GM18498 (cell line): ENCODE results near the gene PPY.
"Not testable (repeated sequence)": the region's sequence is repeated elsewhere in the genome, so short reads cannot be mapped to it uniquely, and the experiment has no call there.

Source experiments
- ATAC-seq: cut with Tn5 transposase; IDR thresholded peaks from one replicate; pipeline ENCODE4 v1.9.1; 2021; ENCODE audit warnings: mild to moderate bottlenecking, moderate library complexity; ENCODE audit not compliant: unreplicated experiment

PPY gene

GRCh38 chr17:43906951-43907424, 35.3 kb downstream of the PPY start:
- no peak for ATAC-seq

DNA sequence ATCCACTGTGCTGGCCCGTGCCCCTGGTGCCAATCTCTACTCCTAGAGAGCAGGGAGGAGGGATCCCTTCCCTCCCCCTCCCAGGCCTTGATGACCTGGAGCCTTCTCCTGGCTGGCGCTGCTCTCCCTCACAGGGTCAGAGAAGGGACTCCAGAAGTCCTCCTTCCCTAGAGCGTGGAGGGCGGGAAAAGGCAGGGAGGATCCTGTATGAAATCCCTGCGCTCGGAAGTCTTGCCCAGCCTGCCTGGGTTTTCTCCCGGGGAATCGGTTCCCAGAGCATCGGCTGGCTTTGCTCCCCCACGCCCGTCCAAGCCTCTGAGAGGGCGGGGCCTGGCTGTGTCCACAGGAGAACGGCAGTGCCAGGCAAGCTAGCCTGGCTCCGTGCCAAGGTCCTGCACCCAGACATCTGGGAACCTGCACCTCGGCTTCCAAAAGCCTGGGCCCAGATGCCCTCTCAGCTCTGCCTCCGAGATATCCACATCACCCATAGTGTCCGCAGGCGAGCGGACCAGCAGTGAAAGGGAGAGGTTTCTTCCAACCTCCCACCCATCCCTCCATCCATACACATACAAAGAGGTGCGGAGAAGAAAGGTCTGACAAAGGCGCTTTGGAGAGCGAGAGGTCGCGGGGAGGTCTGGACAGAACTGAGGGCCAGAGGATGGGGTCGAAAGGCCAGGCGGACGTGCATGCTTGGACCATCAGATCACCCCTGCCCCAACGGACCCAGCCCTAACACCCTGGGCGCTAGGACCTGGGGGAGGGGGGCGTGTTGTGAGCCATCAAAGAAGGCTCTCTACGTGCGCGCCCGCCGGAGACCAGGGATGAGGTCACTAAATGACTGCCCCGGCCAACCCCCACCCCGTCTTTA, 36.1 kb downstream of the PPY start:
- no peak for ATAC-seq

- no peak for ATAC-seq
Observed at GRCh38 chr17:43905400-43905984, 36.8 kb downstream of the PPY start.

- ATAC-seq = no peak
Observed at GRCh38 chr17:43901861-43902589, 40.3 kb downstream of the PPY start.

DNA sequence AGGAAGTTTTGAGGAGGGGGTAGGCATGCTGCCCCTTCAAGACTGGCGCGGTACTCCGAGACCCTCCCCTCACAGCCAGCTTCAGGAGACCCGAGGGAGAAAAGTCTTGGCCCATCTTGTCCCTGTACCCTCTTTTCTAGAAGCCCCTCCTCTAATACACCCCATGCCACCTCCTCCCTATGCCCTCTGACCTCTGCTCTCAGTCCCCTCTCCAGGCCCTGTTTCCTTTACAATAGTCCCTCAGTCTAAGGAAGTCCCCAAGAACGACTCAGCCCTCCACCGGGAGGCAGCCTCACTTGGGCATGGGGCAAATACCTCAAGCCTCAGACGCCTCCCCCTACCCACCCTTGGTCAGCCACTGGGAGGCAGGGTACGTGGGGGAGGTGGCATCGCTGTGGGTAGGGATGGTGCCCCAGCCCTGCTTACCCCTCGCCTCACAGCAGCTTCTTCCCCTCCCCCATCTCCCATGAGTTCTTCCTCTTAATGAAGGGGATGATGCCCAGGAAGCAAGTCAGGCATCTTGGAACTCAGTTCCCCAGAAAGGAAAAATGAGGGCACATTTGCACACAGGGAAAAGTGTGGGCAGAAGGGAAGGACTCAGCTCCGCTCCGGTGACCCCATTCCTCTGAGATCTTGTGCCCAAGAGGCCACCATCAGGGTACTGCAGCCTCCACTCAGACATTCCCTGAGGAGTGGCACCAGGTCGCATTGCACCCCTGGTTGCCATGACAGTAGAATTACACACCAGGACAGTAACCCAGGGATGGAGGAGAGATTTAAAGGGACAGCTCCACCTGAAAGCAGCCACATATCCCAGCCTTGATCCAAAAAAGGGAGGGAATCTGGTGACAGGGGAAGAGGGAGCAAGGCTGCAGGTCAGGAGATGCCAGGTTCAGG, 41.2 kb downstream of the PPY start:
- ATAC-seq = no peak

DNA sequence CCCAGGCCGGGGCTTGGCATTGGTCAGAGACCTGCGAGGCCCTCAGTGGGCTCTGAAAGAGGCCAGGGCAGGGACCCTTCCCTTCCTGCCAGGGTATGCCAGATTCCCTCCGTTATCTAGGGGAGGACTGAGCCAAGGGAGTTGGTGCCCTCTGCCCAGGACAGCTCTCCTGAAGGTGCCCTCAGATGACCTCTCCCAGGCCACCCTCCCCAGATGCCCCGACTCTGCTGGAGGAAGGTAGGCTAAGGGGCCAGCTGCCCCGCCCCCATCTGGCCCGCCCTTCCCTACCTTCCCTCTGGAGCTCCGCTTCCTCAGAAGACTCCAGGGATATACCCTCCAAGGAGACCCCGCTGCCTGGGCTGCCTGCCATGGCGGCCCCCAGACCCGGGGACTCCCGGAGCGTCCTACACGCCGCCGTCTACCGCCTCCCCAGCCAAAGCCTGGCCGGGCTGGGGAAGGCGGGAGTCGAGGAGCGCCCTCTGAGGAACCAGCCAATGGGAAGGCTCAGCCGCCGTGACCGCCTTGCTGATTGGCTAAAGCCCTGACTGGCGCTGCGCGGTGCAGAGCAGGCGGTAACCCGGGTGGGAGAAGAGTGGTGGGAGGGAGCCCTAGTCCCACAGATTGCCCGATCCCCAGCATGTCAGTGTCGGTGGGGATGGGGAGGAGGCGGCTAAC, 42.0 kb downstream of the PPY start:
- peak; percentile 85 for ATAC-seq

DNA sequence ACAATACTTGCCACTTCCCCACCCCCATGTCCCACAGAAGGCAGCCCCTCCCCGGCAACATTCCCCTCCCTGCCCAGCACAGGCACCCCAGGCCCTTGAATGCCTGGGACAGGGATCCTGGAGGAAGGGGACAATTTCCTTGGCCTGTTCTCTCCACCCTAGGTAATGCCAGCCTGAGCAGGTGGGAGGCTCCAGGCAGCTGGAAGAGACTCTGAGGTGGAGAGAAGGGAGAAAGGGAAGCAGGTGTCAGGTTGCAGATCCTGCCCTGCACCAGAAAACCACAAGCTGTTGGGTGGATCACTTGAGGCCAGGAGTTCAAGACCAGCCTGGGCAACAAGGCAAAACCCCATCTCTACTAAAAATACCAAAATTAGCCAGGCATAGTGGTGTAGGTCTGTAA, 43.8 kb downstream of the PPY start:
- ATAC-seq = no peak

GRCh38 chr17:43897831-43898230, 44.4 kb downstream of the PPY start:
- no peak for ATAC-seq

GRCh38 chr17:43894494-43894893, 47.8 kb downstream of the PPY start:
- not testable (repeated sequence) for ATAC-seq

DNA sequence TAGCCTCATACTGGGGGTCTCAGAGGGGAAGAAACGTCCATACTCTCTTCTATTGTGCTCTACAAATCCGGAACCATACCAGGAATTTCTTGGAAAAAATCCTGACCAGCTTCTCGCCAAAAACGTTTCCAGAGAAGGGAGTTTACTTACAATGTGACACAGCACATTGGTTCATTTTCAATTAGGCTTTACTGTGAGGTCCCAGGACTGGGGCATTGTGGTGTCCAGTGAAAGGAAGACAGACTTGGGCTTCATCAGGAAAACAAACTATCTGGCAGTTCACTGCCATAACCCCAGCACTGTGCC, 49.7 kb downstream of the PPY start:
- no peak for ATAC-seq

- no peak for ATAC-seq
Observed at GRCh38 chr17:43891851-43892646, 50.2 kb downstream of the PPY start.
